A172 (cell line): ENCODE data around the gene OGFR. TPM values are rescaled to one million over a fixed set of nuclear protein-coding genes. Genes with fewer than 3 reads are reported as not detected.

Experiments
- DNase-seq: peaks from one replicate; pipeline ENCODE4 v3.0.0-alpha.2; 2015; ENCODE audit warnings: low spot score
- total RNA-seq: library from RNA; depleted of rRNA; stranded (reverse); fragments of >200 nt; shearing (Covaris generic); gene quantifications from 2 replicates; pipeline ENCODE4 v1.2.3, GENCODE V29; 2014

OGFR gene
- total RNA-seq, 1 experiment from 2014 or later, result 66.0 TPM

DNA sequence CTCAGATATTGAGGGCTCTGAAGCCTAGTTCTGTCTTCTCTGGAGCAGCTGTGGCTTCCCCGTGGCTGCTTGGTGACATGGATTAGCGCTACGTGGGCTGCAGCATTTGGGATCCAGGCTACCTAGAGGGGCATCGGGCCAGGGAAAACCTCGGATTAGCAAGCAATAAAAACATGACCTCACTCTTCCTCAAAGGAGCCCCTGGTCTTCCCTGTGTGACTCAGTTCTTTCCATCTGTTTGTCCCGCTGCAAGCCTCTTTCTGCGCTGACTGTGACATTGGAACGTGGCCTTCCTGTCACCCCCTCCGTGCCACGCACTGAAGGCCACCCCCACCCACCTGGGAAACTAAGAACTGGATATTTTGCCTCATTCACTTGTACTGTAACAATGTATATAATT, 4.8 kb upstream of the OGFR start:
- DNase-seq, result no peak

GRCh38 chr20:62800314-62801259, 4.0 kb upstream of the OGFR start:
- no peak for DNase-seq

- no peak for DNase-seq
Measured at GRCh38 chr20:62801284-62802010, 3.2 kb upstream of the OGFR start.

DNA sequence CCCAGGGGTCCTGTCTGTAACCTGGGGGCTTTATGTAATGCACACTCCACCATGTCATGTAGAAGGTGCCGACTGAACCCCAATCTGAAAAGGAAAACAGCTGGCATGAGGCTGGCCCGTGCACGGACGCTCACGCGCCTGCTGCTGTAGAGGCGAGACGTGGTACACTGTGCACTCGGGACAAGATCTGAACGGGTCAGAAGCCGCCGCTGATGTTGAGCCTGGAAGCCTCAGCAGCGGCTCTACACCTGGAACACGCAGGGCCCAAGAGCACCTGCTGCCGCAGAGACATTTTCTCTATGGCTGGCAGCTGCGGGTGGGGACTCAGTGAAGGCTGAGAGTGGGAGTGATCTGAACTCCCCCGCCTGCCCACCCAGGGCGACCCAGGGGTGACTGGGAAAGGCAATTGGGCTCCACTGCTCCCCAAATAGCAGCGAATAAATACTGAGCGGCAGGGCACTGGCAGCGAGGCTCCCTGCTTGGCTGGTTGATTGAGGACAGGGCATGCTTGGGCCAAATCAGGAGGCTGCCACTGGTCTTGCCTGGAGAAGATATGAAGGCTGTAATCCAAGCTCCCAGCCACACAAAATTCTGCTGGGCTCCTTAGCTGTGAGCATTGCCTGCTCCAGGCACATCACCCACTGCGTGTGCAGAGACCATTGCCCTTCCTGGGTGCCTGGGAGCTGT, 2.5 kb upstream of the OGFR start:
- DNase-seq, result no peak

- DNase-seq, result no peak
Measured at GRCh38 chr20:62804021-62804626, 511 bp upstream of the OGFR start.

GRCh38 chr20:62805155-62805710, 598 bp downstream of the OGFR start:
- no peak for DNase-seq

DNA sequence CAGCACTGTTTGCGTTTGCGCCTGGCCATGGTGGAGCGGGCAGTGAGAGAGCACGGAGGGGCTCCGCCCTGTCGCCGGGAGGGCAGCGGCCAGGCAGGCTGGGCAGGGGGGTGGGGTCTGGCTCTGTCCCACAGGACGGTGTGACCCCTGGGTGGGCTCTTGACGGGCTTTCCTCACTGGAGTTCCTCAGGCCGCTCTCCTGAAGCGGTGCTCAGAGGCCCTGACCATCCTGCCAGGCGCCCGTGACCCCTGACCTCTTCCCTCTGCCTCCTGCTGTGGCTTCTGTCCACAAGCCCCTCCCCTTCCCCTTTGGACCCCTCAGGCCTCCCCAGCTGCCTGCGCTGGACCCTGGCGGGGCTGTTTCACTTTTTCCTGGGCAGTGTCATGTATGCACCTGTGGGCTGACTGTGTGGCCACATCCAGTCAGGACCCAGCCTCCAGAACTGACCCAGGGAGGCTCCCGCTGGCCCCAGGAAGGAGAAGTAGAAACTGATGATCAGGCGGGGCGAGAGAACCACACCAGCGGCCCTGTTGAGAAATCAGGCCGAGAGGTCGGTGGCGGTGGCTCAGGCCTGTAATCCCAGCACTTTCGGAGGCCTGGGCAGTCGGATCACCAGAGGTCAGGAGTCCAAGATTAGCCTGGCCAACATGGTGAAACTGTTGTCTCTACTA, 1.2 kb downstream of the OGFR start:
- no peak for DNase-seq

GRCh38 chr20:62806383-62807050, 1.9 kb downstream of the OGFR start:
- no peak for DNase-seq

DNA sequence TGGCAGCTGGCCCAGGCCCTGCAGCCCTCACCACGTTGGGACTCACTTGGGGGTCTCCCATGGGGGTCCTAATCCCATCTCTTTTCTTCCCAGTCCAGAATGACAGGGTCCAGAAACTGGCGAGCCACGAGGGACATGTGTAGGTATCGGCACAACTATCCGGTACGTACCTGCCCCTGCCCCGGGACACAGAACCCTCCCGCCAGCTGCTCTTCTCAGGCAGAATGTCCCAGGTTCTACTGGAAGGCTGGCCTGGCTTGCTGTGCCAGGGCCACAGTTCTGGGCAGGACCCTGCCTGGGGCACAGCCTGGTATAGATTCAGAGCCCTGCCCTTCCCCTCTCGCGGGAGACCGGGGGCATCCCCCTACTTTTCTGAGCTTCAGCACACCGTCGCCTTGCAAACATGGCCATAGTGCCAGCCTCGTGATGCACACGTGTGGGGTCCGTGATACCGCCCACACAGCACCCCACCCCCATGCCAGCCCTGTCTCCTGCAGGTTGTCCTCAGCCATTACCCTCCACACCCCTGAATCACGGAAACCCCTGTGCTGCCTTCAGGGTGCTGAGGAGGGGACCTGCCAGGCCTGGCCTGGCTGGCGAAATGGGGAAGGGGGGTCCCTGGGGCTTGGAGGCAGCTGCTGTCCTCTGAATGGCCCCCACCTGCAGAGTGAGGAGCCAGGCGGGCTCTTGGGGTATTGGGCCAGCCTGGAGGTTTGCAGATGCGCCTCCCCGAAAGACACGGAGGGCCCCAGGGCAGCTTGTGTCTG, 3.0 kb downstream of the OGFR start:
- no peak for DNase-seq

GRCh38 chr20:62808211-62808865, 3.7 kb downstream of the OGFR start:
- DNase-seq, result peak; percentile 59

DNA sequence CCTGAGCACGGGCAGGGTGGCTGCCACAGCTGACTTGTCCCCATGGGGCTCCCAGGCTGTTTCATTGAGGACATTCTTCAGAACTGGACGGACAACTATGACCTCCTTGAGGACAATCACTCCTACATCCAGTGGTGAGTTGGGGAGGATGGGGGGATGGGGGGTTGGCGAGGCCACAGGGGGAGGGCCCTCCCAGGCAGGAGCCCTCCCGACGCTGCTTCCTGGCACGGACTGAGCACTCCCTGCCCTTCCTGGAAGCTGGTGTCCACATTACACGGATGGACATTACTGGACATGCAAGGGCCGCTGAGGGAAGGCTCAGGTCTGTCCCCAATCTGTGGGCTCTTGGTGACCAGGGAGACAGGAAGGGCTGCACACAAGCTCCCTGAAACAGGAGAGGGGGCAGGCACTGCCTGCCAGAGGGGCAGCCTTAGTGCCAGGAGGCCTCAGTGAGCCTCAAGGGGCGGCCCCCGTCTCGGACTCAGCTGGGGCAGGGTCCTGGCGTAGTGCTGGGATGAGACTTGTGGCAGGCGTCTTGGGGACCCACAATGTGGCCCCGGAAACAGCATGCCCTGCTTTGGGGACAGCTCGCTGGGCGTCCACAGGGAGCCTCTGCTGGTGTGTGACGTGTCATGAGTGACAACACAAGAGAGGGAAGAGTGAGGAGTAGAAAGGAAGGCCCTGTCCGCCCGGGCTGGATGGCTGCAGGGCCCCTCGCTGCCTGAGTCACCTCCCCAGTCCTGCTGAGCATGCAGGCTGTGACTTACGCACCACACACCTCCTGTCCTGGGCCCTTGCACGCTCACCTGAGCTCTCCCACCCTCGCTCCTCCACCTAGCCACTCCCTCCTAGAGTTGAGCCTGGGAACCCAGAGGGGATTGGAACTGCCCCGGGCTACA, 5.1 kb downstream of the OGFR start:
- no peak for DNase-seq

DNA sequence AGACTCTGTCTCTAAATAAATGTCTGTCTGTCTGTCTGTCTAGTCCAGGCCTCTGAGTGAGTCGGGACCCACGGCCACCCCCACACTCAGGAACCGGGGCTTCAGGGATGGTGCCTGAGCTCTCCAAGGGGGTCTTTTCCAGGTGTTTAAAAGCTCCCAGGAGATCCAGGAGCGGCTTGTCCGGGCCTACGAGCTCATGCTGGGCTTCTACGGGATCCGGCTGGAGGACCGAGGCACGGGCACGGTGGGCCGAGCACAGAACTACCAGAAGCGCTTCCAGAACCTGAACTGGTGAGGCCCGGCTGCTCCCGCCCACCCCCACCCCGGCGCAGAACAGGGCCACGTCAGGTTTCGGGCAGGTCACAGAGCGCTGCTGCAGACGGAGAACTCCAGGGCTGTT, 6.7 kb downstream of the OGFR start:
- no peak for DNase-seq

DNA sequence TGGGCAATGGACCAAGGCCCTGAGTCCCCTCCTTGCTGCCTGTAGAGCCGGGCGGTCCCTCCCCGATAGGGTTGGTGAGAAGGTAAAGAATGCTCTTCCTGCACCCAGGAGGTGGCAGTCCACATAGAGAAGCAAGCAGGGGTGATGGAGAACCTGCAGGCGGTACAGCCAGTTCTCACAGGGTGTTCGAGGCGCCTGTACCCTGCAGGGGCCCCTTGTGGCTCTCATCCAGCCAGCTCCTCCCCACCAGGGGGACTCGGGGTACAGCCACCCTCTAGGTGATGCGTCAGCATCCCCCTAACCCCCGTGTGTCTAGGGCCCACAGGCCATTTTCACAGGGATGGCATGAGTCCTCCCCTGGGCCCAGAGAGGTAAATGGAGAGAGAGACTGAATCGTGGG, 7.1 kb downstream of the OGFR start:
- no peak for DNase-seq

- no peak for DNase-seq
Measured at GRCh38 chr20:62812181-62812906, 7.7 kb downstream of the OGFR start.

- no peak for DNase-seq
Measured at GRCh38 chr20:62812907-62813200, 8.2 kb downstream of the OGFR start.

GRCh38 chr20:62813588-62813987, 9.0 kb downstream of the OGFR start:
- DNase-seq, result no peak

DNA sequence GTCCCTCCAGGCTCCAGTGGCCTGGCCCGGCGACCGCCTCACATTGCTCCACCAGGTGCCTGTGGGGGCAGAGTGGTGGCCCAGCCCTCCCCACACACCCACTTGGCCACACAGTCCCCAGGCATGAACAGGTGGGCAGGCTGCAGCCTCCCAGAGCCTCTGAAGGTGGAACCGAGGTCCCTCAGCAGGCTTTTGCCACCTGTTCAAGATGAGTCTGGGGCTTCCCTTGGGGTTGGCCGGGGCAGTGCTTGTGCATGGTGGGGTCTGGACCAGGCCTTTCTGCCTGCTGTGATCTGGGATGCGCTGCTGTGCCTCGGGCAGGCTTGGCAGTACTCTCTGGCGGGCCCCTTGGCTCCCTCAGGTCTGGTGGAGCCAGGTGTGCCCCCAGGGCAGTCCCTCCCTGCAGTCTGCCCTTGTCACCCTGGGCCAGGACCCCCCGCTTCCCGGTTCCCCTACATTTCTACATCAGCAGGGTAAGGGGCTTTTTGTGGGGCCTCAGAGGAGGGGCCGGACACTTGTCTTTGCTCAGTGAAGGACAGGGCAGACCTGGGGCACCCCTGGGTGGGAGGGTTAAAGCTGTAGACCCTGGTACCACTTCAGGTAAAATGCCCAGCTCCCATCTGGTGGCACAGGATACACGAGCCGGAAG, 9.5 kb downstream of the OGFR start:
- no peak for DNase-seq
